SIG-M5 (cell line): Measurements from ENCODE around the gene KLHL7.

ENCODE experiments used
- DNase-seq: peaks from one replicate; lab custom pipeline; 2025; lab: John Stamatoyannopoulos, UW

KLHL7 gene, protein sequence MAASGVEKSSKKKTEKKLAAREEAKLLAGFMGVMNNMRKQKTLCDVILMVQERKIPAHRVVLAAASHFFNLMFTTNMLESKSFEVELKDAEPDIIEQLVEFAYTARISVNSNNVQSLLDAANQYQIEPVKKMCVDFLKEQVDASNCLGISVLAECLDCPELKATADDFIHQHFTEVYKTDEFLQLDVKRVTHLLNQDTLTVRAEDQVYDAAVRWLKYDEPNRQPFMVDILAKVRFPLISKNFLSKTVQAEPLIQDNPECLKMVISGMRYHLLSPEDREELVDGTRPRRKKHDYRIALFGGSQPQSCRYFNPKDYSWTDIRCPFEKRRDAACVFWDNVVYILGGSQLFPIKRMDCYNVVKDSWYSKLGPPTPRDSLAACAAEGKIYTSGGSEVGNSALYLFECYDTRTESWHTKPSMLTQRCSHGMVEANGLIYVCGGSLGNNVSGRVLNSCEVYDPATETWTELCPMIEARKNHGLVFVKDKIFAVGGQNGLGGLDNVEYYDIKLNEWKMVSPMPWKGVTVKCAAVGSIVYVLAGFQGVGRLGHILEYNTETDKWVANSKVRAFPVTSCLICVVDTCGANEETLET

DNA sequence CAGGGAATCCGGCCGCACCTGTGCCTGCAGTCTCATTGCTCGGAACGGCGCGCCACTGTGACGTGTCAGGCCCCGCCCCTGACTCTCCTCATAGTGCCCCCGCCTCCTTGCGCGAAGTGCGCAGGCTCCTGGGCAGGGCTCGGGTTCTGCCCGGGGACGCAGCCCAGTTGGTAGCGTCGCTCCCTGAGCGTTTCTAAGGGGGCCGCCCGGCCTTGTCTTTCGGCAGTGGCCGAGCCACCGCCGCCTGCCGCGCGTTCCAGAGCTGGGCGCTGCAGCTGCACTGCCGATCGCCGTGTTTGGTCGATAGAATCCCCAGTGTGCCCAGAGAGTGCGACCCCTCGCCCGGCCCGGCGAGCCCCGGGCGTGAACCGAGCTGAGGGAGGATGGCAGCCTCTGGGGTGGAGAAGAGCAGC, at the start of gene KLHL7:
TSS of gene KLHL7 (plus strand) at position 142 of the 413 bp plus-strand sequence. CDS start at position 384, 242 bp downstream.
- peak; percentile 5 for DNase-seq

DNA sequence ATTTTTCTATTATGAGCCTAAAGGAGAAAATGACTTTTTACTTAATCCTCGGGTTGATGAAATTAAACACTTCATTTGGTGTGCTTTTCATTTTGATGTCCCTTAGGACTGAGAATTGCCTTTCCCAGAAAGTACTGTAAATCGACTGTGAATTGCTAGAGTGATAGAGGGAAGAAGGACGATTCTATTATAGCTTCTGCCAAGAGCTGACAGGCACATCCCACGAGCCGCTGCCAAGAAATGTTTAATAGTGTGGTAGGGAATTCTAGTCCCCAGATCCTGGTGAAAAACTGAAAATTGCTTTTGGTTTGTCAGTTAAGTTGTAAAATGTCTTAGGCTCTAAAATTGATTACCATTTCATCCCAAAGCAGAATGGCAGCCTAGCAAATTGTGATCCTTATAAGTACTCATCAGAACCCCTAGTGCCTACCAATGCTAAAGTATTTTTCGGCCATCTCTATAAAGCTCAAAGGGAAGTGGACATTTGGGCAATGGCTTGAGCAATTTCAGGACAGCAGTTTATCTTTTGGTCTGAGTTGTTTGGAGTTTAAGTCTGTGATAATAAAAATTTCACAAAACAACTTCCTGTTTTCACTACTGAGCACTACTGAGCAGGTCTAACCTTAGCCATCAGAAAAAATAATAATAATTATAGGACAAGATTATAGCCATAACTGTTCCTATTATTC, 47.0 kb upstream of the KLHL7 start:
- no peak for DNase-seq

DNA sequence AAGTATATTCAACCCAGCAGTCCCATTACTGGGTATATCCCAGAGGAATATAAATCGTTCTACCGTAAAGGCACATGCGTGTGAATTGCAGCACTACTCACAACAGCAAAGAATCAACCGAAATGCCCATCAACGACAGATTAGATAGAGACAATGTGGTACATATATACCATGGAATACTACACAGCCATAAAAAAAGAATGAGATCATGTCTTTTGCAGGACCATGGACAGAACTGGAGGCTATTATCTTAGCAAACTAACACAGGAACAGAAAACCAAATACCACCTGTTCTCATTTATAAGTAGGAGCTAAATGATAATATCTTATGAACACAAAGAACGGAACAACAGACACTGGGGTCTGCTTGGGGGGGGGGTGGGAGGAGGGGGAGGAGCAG, 44.3 kb upstream of the KLHL7 start:
- no peak for DNase-seq

DNA sequence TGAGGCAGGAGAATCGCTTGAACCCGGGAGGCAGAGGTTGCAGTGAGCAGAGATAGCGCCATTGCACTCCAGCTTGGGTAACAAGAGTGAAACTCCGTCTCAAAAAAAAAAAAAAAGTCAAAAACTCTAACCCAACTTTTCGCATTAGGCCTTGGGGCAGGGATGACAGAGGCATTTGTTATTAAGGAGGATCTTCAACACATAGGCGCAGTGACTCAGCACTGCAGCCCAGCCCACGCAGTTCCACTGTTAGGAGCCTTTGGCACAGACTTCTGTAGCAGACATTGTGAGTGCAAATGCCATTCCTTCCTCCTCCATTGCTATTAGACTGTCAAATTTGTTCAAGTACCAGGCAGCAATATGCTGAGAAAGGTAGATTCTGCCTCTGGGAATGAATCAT, 43.1 kb upstream of the KLHL7 start:
- no peak for DNase-seq

DNA sequence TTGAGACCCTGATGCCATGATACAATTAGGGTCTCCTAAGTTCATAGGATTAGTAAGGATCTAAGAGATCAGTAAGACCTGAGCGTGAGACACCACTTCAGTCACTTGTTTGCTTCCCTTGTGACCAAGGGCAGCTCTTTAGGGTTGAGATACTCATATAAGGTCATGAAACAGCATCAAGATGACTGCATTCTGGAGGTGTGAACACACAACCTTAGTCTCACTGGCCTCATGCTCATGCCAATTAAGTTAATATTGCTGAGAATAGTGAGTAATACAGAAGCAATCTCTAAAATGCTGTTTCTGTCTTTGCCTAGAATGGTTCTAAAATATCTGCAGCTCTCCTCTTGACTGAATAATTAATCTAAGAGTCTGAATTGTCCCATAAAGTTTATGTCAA, 39.6 kb upstream of the KLHL7 start:
- no peak for DNase-seq

DNA sequence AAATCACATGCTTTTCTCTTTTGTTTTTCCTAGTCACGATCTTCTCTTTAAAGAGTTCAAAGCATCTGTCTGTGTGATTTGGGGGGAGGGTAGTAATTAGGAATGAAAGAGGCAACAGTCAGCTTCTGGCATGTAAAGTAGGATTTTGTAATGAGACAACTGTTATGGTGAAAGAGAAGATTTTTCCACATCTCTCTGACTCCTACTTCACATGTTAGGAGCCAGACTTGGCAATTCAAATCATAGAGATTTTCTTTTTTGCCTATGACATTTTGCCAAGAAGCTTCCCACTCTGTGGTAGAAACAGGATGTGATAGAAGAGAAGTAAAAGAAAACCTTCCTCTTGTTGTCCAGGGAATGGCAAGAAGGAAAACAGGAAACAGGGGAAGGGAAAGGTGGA, 38.3 kb upstream of the KLHL7 start:
- no peak for DNase-seq

DNA sequence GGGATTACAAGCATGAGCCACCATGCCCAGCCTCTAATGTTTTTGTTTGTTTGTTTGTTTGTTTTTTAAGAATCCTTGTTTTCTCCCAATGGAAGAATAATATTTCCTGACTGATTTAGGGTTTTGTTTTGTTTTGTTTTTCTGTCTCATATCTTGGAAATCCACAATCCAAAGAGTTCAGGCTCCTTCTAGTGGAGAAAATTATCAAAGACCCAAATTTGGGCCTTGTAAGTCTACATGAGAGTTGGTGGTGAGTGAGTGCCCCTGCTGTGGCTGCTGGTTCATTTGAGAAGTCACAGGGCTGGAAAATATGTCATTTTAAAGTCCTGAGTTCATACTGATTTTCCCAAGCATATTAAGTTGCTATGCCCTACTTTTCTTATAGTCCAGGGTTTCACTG, 33.5 kb upstream of the KLHL7 start:
- DNase-seq = no peak

DNA sequence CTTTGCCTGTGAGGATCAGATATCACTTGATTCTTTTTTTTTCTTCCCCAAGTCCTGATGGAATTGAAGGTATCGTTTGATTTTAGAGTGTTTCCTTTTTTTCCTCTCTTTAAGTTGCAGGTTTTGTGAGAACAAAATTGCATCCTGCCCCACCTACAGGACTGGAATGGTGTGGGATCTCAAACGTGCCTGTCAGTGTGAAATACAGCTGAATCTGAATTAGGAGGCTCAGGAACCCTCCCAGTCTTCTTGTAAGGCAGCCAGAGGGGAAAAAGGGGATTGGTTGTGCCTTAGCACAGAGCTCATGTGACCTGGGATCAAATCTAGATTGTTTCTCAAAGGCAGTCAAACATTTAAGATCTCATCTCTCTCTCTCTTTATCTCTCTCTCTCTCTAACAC, 32.7 kb upstream of the KLHL7 start:
- no peak for DNase-seq

DNA sequence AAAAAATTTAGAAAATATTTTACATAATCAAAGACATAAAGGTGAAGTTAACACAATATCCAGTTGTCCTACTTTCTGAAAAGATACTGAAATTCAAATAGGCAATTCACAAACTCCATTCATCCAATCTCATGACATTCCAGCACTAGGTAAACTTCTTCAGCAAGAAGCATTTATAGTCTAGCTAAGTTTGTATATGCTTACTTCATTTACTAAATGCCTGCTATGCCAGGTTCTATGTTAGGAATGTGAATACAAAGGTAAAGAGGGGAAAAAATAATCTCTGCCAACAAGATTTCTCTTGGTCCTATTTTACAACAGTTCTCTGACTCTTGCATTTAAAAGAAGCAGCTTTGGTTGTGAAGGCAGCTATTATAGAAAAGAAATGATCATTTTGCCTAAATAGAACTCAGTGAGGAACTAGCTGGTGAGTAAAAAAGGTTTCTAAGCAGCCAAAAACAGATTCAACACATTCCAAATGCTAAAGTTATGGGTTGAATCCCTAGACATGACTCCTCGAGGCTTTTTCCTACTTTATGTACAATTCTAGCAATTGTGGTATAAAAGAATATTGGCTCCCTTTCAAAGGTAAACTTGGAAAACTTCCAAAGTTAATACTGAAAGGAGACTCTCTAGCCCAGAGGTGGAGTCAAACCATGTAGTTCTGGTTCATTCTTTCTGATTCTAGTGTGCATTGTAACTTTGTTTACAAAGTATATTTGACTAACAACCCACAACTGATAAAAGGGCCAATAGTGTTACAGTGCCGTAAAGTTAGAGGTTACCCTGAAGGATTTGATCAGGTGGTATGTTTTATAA, 30.9 kb upstream of the KLHL7 start:
- no peak for DNase-seq

DNA sequence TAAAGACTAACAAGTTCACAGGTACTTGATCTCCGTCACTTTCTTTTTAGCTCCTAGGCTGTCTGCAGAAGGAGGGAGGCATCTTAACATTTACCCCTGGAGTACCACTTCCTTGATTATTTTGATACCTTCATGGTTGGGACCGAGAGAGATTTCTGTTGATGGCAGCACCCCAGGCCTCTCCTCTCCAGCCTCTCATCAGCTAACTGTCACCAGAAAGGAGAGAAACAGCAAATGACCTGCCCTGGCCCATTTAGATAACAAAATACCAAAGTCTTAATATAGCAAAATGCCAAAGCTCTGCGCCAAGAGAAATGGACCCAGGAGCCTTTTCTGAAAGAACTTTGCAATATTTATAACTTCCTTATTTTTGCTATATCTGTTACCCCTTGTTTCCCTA, 30.0 kb upstream of the KLHL7 start:
- DNase-seq = no peak

DNA sequence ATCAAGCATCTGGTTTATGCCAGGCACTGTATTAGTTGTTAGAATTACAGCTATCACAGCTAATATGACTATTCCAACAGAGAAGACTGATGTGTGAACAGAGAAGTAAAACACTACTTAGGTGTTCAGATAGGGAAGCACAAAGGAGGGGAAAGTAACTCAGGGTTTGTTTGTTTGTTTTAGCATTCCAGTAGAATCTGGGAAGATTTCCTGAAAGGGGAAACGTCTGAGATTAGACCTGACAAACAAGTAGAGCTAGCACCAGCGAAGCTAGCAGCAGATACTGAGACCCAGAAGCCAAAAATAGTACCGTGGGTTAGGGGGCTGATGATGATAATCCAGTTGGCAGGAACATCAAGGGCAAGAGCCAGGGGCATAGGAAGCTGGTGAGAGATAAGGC, 28.8 kb upstream of the KLHL7 start:
- no peak for DNase-seq

DNA sequence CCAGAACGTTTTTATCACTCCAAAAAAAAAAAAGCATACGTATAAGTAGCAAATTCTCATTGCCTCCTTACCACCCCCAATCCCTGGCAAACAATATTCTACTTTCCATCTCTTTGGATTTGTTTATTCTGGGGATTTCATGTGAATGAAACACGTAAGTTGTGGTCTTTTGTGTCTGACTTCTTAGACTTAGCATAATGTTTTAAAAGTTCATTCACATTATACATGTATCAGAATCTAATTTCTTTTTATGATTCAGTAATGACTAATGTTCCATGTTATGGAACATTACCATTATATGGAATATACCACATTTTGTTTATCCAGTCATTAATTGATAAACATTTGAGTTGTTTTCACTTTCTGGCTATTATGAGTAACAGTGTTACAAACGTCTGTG, 12.5 kb upstream of the KLHL7 start:
- no peak for DNase-seq

DNA sequence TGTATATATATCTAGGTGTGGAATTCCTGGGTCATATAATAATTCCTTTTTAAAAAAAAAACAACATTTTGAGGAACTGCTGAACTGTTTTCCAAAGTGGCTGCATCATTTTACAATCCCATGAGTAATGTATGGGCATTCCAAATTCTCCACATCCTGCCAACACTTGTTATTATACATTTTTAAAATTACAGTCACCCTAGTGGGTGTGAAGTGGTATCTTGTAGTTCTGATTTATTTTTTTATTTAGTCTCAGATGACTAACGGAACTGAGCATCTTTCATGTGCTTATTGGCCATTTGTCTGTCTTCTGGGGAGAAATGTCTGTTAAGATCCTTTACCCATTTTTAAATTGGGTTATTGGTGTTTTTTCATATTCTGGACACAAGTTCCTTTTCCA, 12.0 kb upstream of the KLHL7 start:
- DNase-seq = no peak

DNA sequence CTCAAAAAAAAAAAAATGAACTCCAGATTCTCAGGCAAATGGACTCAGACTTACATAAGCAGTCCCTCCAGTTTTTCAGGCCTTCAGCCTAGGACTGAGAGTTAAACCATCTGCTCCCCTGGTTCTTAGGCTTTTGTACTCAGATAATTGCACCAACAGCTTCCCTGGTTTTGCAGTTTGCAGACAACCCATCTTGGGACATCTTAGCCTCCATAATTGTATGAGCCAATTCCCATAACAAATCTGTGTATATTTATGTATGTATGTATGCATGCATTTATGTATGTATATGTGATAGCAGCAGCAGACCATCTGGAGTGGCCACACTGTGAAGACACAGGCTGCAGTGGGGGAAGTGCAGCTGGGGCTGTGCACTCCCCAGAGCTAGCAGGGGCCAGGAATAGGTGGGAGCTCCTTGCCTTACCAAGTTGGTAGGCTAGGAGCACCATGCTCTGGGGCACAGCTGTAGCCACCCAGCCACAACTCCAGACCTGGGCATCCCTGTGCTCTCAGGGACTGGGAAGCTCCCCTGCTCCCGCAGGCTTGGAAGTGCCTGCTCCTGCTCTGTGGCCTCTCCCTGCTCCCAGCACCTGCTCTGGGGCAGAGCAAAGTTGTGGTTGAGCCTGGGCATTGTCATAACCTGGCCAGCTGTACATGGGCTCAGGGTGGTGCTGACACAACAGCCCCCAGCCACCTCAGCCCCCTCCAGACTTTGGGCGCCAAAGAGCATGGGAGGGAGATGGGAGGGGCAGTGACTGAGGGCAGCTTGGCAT, 8.9 kb upstream of the KLHL7 start:
- DNase-seq = no peak

DNA sequence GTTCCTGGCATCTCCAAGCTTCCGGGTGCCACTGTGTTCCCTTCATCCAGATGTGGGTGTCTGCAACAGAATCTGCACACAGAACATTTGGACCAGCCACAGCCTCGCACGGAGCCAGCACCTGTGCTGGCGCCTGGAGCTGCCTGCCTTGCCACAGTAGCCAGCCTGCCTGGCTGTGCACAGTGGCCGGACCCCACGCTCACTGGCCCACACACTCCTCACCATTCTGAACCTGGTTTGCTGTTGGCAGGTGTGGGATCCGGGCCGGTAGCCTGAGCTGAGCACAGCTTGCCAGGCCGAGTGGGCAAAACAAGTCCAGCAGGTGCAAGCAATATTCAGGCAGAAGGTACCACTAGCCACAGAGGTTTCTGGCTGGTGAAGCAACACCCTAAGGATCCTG, 7.6 kb upstream of the KLHL7 start:
- DNase-seq = no peak

DNA sequence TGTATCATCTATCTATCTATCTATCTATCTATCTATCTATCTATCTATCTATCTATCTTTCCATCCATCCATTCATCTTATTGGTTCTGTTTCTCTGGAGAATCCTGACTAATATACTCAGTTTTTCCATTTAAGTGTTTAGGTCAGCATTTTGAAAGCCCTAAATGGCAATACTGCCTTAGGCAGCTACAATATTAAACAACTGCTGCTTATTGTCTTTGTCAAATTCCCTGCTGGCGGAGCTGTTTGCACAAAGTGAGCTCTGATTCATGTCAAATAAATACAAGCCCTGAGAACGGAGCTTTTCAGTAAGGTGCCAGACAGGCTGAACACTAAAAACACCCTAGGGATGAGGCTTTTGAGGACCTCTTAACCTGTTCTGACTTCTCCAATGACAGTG, 7.1 kb upstream of the KLHL7 start:
- no peak for DNase-seq

DNA sequence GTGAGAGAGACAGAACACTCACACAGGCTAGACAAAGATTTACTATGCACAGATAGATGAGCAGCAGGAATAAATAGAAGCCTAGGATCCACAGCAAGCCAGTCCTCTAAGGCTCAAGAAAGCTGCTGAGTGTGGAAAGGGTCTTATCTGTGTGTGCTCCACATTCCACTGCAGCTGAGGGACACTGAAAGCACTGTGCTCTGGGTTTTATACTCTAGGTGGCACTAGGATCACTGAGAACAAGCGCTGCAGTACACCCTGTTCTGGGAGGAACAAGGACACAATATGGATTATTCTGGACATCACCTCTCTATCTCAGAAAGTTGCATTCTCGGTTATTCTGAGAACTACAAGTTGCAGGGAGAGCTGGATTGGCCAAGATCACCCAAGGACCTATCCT, 4.9 kb upstream of the KLHL7 start:
- DNase-seq = no peak

DNA sequence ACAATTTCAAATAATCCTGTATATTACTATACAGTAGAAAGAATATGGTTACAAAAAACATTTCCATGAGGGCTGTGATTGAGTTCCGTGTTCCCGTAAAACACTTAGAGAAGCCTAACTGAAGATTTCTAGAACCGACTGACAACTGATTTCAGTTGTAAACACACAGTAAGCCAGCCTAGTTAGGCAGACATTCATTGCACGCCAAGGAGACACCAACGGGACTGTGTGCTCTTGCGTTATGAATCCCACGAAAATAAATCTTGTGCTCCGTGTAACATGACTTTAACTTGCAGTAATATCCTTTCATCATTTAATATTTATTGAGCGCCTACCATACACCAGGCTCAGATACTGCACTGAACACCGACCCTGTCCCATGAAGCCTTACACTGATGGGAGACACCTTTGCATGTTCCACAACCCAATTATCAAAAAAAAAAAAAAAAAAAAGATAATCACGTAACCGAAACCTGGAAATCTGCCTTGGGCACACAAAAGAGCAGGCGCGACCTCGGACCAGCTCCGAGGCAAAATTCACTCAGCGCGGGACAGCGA, 420 bp upstream of the KLHL7 start:
- no peak for DNase-seq

DNA sequence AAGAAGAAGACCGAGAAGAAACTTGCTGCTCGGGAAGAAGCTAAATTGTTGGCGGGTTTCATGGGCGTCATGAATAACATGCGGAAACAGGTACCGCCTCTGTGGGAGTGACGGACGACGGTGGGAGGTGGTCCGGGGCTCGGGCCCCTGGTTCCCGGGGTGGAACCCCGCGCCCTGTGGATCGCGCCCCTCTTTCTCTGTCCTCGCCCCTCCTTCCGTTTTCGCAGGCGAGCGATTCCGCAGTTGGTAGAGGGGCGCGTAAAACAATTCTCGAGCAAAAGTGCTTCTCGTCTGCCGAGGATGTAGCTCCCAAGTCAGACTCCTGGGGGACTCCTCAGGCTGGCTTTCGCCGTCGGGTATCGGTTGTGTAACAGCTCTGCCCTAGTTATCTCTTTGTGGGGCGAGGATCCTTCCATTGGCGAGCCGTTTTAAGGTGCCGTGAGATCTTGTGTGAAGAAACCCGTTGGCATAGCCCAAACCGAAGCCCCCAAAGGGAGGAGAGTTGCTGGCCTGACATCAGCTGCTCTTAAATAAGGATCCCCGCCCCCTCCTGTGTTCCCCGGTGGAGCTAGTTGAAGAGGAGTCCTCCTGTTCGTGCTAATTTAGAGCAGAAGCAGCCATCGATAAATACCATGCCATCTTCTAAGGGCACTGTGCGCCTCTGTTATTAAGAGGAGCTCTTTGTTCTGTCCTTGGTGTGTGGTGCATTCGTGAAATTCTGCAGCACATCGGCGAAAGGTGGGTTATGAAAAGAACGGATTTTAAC, 655 bp downstream of the KLHL7 start:
- peak; percentile 5 for DNase-seq

DNA sequence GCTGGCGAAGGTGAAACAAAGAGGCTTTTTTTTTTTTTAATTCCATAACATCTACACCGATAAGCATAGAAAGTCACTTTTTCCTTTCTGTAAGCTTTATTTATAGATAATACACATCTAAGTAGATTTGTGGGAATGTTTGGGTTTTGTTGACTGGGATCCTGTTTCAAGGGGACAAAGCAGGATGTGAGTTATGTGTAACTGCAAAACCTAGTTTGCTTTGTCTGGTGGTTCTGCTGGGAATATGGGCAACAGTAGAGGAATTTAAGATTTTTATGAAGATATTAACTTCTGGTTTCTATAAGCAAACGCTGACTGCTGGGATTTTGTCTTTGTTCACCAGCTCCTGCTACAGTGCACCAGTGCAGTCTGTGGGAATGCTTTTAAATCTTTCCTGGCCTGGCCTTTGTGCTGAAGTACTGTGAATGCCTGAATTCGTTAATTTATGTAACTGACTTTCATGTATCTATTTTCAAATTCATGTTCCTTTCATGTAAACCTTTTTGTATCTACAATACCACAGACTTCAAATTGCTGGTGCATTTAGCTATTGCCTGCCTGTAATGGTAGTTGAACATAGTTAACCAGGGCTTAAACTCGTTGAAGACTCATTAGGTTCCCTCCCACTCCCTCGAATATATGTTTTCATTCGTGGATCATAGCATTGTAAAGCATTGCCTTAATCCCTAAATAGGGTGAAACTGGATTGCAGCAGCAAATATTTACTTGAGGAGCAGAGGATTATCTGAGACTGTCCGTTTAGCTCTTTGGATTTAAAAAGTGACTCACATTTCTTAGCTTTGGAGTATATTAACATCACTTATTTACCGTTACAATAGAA, 1.5 kb downstream of the KLHL7 start:
- DNase-seq = no peak
